Hematopoietic multipotent progenitor cell treated with erythropoietin and hydrocortisone succinate and interleukin-3 and kit ligand, for 6 days (in vitro differentiated cells): ENCODE measurements around the gene SH3TC1.

Experiments
- DNase-seq: peaks from one replicate; pipeline ENCODE4 v3.0.0-alpha.2; 2015

Gene SH3TC1

DNA sequence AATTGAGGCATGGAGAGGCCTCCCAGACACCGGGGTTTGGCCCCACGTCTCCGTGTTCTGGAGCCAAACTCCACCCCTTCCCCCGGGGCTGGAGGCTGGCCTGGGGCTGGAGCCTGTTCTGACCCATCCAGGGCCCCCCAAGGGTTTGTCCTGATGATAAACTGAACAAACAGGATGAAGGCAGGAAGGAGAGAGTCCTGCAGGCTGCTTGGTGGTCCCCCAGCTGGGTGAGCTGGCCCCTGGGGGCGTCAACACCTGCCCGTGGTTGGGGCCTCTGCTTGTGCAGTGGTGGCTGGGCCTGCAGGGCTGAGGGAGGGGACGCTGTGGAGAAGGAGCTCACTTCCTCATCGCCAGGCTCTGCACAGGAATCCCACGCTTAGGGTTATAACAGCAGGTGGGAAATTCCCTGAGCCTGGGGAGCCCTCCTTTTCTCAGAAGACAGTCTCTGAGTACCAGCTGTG lies 2.3 kb downstream of the SH3TC1 start:
- DNase-seq = no peak

DNA sequence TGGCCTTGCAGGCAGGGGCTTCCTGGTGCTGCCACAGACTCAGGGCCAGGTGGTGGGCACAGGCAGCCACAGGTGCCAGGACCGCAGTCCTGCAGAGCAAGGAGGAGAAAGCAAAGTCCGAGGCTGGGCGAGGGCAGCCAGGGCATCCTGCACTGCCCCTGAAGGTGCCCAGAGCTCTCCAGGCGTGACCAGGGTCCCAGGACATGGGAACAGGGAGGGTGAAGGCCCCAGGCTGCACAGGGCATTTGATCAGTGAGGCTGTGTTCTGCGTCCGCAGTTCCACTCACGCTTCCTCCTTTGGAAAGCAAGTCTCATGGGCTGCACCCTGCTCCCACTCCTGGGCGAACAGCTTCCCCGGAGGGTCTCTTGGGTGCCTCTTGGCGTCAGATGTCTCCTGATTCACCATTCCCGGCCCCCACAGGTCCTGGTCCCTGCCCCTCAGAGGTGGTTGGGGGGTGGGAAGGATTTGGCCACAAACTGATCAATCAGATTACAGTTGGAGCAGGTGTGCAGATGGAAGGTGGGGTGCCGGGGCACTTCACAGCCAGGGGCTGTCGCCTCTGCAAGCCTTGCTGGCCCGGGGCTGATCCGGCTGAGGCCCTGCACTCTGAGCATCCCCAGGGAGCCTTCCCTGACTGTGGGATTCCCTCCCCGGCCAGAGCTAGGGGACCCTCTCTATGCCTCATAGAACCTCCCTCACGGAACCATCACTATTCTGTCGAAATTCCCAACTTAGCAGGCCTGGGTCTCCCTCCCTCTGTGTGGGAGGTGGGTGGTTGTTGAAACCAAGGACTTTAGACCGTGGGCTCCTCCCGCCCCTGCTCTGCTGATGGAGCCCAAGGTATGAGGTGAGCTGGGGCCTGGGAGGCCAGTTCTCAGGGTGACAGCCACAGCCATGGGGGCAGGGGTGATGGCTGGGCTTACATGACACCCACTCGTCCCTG lies 3.3 kb downstream of the SH3TC1 start:
- no peak for DNase-seq

DNA sequence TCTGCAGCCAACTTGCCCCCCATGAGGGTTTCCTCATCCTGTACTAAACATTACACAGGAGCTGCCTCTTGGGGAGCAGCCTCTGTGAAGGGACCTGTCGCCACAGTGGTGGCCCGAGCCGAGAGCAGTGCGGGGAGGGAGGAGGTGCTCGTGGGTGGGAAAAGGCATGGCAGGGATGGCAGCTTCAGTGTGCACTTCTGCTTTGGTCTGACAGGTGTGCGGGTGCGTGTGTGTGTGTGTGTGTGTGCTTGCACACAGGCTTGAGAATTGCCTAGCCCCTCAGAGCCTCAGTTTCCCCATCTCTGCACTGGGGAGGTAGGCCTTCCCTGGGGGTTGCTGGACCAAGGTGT lies 3.9 kb downstream of the SH3TC1 start:
- no peak for DNase-seq

DNA sequence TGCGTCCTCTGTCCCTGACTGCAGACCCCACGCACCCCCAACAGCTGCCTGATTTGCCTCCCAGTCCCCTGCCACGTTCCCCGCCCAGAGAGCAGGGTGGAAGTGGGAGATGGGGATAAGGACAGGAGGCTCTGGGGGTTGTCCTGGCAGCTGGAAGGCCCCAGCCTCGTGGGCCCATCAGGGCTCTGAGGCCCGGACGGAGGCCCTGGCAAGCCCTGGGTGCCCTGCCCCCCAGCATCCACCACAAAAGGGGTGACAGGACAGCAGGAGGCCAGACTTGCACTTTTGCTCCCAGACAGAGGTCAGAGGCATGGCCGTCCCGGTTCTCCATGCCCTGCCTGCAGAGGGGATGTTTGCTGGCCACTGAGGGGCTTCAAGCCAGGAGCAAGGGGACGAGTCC lies 4.7 kb downstream of the SH3TC1 start:
- no peak for DNase-seq

DNA sequence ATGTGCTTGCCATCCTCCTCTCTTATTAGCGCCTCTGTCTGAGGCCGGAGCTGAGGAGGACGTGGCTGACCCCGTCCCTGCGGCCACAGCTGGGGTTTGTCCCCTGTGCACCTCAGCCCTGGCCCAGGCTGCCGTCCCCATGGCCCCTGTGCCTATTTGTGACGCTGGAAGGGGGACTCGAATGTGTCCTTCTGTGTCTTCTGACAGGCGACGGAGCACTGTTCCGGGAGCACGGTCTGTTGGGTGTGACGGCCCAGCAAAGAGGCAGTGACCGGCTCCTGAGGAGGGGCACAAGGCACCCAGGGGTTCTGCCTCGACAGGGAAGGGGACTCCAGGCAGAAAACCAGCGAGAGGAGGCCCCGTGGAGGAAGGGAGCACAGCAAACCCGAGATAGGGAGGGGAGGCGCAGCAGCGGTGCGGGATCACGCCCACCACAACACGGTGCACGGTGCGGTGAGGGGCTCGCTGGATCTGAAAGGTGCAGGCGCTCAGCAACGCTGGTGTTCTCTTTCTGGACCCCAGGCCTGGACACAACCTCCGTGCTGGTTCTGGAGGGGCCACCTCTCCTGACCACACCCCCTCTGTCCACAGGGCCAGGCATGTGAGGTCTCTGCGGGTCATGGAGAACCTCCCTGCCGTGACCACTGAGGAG lies 5.6 kb downstream of the SH3TC1 start:
- DNase-seq = no peak

DNA sequence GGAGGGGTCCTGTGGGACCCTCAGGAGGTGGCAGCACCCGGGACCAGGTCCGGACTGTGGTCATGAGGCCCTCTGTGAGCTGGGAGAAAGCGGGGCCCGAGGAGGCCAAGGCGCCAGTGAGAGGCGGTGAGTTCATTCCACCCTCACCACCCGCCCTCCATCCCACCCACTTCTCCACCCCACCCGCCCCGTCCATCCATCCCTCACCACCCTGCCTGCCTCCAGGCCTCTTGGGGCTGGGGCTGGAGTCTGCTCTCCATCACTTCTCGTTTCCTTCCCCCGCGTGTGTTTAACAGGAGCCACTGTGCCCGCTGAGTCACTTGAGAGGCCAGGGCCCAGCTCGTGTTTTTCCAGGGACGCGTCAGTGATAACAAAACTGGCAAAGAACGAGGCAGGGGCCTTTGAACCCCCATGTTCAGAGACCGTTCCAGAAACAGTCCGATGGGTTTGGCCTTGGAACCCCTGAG lies 6.2 kb downstream of the SH3TC1 start:
- no peak for DNase-seq

DNA sequence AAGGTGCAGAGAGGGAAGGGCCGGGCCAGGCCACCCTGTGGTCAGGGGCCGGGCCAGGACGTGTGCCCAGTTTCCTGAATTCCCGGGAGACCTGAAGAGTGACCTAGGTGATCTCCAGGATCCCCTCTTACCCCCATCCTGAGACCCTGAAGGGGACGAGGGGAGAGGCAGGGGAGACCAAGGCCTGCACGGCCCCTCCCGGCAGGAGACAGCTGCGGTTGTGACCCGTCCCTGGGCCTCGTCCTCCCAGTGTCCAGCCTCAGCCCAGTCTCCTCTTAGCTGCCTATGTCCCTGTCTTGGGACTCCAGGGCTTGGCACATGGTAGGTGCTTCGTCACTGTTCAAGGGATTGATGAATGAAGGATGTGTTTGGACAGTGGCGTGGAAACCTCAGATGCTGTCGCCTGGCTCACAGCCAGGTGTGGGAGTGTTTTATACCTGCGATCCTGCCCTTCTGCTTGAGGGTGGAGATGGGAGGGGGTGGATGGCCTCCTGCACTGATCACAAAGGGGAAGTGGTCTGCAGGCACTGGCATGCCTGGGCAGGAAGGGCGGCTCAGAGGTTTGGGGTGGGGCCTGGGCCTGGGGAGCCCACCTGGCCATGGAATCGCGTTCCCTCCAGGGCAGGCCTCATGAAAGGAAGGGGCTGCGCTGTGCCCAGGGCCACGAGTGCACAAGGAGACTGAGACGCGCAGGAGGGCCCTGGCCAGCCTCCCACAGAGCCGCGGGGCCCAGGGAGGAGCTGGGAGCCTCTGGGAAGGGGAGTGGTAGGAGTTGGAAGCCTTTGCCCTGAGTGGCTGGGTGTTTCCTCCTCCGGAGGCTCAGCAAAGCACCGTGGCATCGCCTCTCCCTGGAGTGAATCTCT lies 6.9 kb downstream of the SH3TC1 start:
- DNase-seq = peak; percentile 22

DNA sequence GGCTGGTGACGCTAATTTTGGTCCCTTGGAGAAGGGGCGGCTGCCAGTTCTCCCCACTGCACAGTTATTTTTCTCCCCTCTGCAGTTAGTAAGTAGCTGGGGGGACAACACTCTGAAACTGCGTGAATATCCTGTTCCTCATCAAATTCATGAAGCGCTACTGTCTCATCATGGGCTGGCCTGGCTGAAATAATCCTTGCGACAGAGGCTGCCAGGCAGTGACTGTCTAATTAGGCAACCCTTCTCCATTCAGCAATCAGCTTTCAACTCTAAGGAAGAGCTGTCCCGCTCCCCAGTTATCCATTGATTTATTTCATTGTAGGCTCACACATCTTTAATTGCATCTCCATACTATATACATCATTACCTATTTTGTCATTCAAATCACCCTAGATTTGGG lies 8.2 kb downstream of the SH3TC1 start:
- peak; percentile 32 for DNase-seq

DNA sequence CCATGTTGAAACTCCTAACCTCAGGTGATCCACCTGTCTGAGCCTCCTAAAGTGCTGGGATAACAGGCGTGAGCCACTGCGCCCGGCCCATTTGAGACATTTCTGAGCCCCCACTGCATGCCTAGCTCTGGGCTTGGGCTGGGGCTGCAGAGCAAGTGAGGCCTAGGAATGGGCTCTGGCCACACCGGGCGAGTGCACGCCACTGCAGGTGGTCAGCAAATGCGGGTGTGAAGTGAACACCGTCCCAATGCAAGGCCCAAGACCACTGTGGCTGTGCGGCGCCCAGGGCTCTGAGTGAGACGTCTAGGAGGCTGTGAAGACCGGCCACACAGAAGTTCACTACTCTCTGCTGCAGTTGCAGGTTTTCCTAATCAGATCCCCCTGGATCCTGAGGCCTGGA lies 9.5 kb downstream of the SH3TC1 start:
- DNase-seq = no peak

DNA sequence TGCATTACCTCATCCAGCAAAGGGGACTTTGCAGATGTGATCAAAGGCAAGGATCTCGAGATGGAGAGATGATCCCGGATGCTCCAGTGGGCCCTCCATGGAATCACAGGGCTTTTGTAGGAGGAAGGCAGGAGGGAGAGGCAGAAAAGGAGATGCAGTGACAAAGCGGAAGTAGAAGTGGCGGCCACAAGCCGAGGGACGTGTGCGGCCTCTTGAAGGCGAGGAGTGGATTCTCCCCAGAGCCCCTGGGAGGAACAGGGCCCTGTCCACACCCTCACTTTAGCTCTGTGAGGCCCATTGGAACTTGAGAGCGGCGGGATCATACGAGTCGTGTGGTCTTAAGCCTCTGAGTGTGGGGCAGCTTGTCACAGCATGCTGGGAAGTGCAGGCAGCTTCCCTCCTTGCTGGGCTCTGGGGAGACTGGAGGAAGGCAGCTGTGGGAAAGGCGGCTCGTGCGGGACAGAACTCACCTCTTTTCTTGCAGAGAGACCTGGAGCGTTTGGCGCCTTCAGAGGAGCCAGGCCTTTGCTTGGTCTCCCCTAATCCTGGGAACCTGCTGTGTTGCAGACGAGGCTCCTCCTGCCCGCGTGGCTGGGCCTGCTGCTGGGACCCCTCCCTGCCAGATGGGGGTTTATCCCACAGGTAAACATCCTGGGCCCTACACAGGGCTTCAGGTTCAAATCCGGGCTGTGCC lies 10.2 kb downstream of the SH3TC1 start:
- no peak for DNase-seq

DNA sequence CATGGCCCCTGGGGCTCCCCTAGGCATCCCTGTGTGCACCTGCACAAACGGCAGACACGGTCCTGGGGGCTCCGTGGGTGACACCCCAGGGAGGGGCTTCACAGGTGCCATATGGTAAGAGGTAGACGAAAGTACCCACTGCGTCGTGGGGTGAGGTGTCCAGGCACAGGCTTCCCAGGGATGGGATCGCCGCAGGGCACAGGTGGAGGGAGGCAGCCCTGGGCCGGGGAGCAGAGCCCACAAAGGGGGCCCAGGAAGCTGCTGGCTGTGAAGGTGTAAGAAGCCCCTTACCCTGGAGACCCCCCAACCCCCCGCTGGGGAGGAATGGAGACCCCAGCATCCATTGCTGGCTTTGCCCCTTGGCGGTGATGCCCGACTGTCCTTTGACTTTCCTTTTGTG lies 10.9 kb downstream of the SH3TC1 start:
- no peak for DNase-seq

DNA sequence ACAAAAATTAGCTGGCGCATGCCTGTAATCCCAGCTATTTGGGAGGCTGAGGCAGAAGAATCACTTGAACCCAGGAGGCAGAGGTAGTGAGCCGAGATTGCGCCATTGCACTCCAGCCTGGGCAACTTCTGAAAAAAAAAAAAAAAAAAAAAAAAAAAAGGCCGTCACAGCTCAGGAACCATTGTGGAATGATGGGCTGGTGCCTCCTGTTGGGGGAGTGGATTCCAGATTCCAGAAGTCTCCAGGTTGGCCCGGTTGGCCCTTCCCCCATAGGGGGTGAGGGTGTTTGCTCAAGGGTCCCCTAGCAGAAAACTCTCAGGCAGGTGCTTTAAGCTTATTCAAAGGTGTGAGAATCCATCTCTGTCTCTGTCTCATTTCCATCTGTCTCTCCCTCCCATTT lies 11.5 kb downstream of the SH3TC1 start:
- DNase-seq = no peak

DNA sequence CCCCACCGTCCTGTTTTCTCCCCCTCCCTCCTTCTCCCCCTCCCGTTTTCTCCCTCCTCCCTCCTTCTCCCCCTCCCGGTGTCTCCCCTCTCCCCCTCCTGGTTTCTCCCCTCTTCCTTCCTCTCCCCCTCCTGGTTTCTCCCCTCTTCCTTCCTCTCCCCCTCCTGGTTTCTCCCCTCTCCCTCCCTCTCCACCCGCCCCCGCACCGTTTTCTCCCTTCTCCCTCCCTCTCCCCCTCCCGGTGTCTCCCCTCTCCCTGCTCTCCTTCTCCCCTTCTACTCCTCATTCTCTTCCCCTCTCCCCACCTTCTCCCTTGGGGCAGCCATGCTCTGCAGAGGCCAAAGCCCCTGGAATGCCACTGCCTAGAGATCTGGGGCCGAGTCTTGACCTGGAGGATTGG lies 12.2 kb downstream of the SH3TC1 start:
- no peak for DNase-seq

DNA sequence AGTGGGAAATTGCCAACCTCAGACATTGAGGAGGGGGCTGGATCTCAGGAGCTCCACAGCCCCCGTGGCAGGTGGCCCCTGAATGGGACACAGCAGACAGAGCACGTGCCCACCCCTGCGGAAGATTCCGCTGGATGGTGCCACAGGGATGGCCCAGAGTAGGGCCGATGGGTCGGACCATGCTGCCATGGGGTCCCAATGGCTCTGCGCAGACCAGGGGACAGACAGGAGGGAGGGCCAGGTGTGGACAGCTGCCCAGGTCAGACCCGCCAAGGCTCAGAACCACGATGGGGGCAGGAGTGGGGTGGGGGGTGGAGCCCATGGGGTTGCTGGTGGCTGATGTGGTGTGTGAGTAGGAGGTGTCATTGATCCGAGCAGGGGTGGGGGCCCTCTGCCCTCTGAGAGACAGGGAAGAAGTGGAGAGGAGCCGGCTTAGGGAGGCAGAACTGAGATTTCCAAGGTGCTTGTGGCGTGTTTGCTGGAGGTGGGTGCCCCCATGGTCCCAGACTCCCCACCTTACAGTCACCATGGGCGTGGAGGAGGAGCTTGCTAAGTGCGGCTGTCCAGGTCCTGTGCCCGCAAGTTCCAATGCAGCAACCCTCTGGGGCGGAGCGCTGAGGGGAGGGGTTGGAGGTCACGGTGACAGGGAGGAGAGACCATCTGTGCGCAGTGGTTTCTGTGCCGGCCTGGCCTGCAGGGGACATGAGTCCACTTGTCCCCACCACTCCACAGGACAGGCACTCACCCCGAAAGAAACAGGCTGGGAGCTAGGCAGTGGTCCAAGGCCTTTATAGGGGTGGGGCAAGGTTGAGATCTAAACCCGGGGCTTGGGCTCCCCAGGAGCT lies 12.9 kb downstream of the SH3TC1 start:
- DNase-seq = no peak

DNA sequence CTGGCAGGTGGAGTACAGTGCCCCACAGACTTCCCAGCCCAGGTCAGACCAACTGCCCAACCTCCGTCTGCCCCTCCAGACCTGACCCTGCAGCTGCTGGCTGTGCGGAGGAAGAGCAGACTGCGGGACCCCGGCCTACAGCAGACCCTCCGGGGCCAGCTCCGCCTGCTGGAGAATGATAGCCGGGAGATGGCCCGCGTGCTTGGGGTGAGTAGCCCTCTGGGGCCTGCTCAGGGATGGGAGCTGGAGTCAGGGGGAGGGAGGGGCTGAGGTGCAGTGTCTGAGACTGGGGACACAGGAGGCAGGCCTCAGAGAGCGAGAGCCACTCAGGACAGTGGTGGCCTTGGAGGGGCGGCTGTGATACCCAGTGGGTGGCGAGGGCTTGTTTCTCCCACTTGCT lies 13.5 kb downstream of the SH3TC1 start:
- DNase-seq = no peak

DNA sequence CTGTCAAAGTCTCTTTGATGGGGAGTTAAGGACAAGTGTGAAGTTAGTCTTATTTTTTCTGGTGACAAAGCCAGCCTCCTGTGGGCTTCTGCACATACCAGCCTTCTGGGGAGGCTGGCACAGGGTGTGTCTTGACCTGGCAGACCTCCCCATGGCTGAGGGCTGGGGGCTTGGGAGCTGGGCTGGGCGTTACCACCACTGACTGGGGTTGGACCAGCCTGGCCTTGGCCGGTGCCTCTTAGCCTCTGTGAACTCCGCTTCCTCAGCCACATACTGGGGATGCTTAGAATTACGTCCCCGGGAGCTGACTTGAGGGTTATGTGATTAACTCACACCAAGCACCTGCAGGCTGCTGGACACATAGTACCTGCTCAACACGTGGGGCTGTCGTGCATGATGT lies 14.0 kb downstream of the SH3TC1 start:
- no peak for DNase-seq

DNA sequence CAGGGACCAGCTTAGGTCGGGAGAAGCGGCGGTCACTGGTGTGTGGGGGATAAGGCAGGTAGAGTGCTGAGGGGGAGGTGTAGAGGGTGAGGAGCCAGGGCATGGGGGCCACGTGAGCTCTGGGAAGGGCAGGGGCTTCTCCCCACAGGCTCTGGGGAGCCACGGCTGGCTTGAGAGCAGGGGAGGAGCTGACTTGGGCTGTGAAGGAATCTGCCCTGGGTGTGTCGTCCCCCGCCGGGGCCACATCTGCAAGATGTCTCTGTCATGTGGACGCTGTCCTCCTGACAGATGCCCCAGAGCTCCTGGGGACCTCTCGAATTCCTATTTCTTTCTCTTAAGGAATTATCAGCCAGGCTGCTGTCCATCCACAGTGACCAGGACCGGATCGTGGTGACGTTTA lies 15.0 kb downstream of the SH3TC1 start:
- DNase-seq = no peak

DNA sequence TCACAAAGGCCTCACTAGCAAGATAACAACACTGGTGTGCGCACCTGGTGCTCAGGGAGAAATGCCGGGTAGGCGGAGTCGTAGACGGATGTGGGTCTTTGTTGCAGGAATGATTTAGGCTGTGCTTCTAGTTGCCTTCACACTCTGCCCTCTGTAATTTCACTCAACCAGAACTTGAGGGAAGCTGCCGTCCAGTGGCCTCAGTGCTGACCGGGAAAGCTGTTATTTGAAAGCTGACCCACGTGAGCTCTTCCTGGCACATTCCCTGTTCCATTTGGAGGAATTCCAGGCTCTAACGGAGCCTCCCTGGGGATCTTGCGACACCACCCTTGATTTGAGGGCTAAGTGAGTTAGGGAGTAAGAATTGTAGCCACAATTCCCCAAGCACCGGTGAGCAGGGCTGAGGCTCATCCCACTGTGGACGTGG lies 15.9 kb downstream of the SH3TC1 start:
- no peak for DNase-seq

DNA sequence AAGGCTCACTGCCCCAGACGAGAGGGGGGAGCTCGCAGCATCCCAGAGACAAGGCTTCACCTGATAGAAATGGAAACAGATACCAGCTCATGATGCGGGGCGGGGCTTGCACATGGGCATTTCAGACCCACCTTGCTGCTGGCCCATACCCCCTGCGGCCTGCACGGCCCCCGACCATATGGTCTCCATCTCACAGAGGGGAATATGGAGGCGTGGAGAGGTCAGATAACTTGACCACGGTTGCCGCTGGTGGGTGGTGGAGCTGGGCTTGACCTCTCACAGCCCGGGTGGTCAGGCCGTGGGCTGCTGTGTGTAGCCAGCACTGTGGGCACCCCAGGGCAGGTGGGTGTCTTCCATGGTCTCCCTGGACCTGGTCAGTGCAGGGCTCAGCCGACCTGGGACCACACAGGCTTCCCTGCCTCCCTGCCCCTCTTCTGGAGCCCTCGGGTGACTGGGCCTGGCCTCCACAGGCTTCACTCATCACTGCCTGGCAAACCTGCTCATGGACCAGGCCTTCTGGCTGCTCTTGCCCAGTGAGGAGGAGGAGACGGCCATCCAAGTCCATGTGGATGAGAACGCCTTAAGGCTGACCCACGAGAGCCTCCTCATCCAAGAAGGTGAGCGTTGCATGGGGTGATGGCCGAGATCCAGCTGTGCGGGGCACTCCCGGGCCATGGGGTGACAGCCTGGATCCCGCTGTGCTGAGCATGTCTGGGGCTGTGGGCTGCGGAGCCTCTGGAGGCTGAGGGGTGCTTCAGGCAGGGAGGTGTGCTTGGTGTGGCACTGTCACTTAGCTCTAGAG lies 16.8 kb downstream of the SH3TC1 start:
- DNase-seq = no peak

DNA sequence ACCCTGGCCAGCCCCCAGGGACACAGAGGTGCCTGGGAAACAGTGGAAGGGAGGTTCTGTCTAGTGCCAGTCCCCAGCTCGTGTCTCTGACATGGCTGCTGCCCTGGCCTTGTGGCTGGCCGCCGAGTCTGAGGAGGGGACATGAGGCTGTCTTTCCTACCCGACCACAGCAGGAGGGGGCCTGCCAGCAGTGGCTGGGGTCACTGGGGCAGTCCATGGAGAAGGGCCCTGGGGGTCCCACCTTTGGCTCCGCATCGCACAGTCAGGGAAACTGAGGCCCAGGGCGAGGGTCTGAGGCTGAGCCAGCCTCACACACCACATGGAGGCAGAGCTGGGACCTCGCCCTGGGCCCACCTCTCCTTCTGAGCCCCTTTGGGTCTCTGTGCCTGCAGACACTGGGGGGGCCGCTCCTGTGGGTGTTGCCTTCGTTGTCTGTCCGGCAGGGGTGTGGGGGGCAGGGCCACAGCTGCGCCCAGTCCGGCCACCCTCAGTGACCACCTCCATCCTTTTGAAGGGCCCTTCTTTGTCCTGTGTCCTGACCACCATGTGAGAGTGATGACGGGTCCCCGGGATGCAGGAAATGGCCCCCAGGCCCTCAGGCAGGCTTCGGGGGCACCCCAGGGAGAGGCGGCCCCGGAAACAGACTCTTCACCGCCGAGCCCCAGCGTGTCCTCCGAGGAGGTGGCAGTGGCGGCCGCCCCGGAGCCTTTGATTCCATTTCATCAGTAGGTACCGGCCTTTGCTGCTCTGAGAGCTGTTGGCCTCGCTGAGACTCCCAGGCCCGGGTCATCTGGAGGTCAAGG lies 17.6 kb downstream of the SH3TC1 start:
- no peak for DNase-seq
